HEK293T (cell line): ENCODE data around the gene TFF2.

ENCODE experiments used
- CTCF ChIA-PET: fragments of 350-600 bp; formaldehyde crosslinking; extraction: SDS; loops from one replicate; lab custom pipeline; 2021; ENCODE audit warnings: antibody characterized with exemption, inconsistent platforms; lab: Yijun Ruan, JAX
- POLR2A ChIA-PET: fragments of 350-600 bp; formaldehyde crosslinking; extraction: SDS; loops from one replicate; lab custom pipeline; 2020; ENCODE audit warnings: antibody characterized with exemption, inconsistent platforms; lab: Yijun Ruan, JAX
- DNase-seq: peaks from one replicate; pipeline ENCODE4 v3.0.0; 2012; ENCODE audit warnings: mixed read lengths; ENCODE audit errors: extremely low spot score
- ARNT ChIP-seq: fragments of 450-650 bp; IDR thresholded peaks from 2 replicates; pipeline ENCODE4 v1.6.1; 2017; ENCODE audit warnings: mild to moderate bottlenecking
- BHLHE40 ChIP-seq: fragments of 450-650 bp; IDR thresholded peaks from 2 replicates; pipeline ENCODE4 v1.6.1; 2016; ENCODE audit warnings: mild to moderate bottlenecking, moderate library complexity, borderline replicate concordance
- CTBP1 ChIP-seq: fragments of 450-650 bp; IDR thresholded peaks from 2 replicates; pipeline ENCODE4 v1.6.1; 2016; ENCODE audit warnings: borderline replicate concordance
- ELF4 ChIP-seq: fragments of 450-650 bp; IDR thresholded peaks from 2 replicates; pipeline ENCODE4 v1.6.1; 2017; ENCODE audit warnings: antibody characterized with exemption
- FOXA1 ChIP-seq: fragments of 450-650 bp; IDR thresholded peaks from 2 replicates; pipeline ENCODE4 v1.6.1; 2016; ENCODE audit warnings: mild to moderate bottlenecking
- FOXK2 ChIP-seq: fragments of 450-650 bp; IDR thresholded peaks from 2 replicates; pipeline ENCODE4 v1.6.1; 2016; ENCODE audit warnings: mild to moderate bottlenecking
- FOXM1 ChIP-seq: fragments of 450-650 bp; IDR thresholded peaks from 2 replicates; pipeline ENCODE4 v1.6.1; 2017; ENCODE audit warnings: mild to moderate bottlenecking, borderline replicate concordance
- HDGF ChIP-seq: fragments of 450-650 bp; IDR thresholded peaks from 2 replicates; pipeline ENCODE4 v1.6.1; 2017; ENCODE audit warnings: antibody characterized with exemption, borderline replicate concordance
- L3MBTL2 ChIP-seq: fragments of 450-650 bp; conservative IDR thresholded peaks from 2 replicates; pipeline ENCODE4 v1.6.1; 2016; ENCODE audit warnings: mild to moderate bottlenecking
- LEF1 ChIP-seq: fragments of 450-650 bp; IDR thresholded peaks from 2 replicates; pipeline ENCODE4 v1.6.1; 2017; ENCODE audit warnings: mild to moderate bottlenecking, borderline replicate concordance
- NFRKB ChIP-seq: fragments of 450-650 bp; IDR thresholded peaks from 2 replicates; pipeline ENCODE4 v1.6.1; 2016; ENCODE audit warnings: mild to moderate bottlenecking, moderate library complexity
- SP1 ChIP-seq: fragments of 450-650 bp; IDR thresholded peaks from 2 replicates; pipeline ENCODE4 v1.6.1; 2017
- SUZ12 ChIP-seq: fragments of 450-650 bp; IDR thresholded peaks from 2 replicates; pipeline ENCODE4 v1.6.1; 2016; ENCODE audit warnings: mild to moderate bottlenecking
- TARDBP ChIP-seq: fragments of 450-650 bp; IDR thresholded peaks from 2 replicates; pipeline ENCODE4 v1.6.1; 2016
- ZNF384 ChIP-seq: fragments of 450-650 bp; IDR thresholded peaks from 2 replicates; pipeline ENCODE4 v1.6.1; 2016
- TF ChIP-seq, protein P1 (sequence below): fragments of 450-650 bp; IDR thresholded peaks from 2 replicates; pipeline ENCODE4 v1.6.1; 2016

TFF2 gene

DNA sequence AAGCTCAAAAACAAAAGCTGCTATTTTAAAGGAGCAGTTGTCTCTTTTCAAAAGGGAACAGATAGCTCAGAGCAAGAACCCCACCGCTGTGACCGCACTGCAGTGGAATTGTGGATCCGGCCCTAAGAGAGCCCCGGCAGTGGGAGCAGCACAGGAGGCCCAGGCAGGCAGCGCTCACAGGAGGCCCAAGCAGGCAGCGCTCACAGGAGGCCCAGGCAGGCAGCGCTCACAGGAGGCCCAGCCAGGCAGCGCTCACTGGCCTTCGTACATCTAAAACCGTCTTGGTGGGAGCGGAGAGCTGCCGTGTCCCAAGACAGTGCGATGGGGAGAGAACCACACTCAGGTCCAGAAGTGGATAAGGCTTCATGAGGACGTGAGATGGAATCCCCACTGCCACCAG is 39.6 kb downstream of the TFF2 start:
- ChIA-PET POLR2A (no interaction called here), CTCF (interaction anchor here (1.2 to 1.5 kb wide), 3 partner anchors 10 to 32 kb away, joined by 4 read pairs; no protein-coding TSS in a partner anchor)
- no peak for DNase-seq
- no peak for TF ChIP-seq HDGF
- no peak for TF ChIP-seq L3MBTL2
- no peak for TF ChIP-seq ZNF384
- TF ChIP-seq CTBP1, result no peak
- TF ChIP-seq ELF4, result no peak
- TF ChIP-seq SP1, result no peak
- TF ChIP-seq TARDBP, result no peak
- TF ChIP-seq, protein P1, sequence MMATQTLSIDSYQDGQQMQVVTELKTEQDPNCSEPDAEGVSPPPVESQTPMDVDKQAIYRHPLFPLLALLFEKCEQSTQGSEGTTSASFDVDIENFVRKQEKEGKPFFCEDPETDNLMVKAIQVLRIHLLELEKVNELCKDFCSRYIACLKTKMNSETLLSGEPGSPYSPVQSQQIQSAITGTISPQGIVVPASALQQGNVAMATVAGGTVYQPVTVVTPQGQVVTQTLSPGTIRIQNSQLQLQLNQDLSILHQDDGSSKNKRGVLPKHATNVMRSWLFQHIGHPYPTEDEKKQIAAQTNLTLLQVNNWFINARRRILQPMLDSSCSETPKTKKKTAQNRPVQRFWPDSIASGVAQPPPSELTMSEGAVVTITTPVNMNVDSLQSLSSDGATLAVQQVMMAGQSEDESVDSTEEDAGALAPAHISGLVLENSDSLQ, result no peak
- no peak for TF ChIP-seq BHLHE40
- TF ChIP-seq SUZ12, result no peak
- TF ChIP-seq FOXM1, result no peak
- TF ChIP-seq FOXA1, result no peak
- no peak for TF ChIP-seq ARNT
- no peak for TF ChIP-seq FOXK2
- no peak for TF ChIP-seq NFRKB

DNA sequence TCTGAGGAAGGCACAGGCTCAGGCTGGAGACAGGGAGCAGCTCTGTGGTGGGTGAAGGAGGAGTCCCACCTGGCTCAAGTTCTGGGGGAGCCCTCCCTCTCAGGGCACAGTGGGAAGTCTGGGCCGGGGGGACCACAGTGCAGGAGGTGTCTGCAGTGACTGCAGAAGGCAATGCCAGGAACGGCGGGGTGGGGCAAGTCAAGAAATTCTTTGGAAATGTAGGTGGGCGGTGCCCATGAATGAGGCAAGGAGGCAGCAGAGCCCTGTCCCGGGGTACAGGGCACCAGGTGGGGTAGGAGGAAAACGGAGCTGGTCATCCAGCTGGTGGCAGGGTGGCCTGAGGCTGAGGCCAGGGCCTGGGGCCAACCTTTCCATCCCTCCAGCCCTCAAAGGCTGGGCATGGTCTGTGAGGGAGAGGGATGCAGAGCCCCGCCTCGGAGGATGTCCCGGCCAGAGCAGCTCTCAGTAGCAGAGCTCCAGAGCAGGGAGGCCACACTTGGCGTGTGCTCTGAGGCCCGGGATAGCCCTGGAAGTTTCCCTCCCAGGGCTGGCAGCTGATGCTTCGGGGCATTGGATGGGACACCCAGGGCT is 40.3 kb downstream of the TFF2 start:
- ChIA-PET CTCF (interaction anchor here (0.6 to 1.5 kb wide), 8 partner anchors 9 to 226 kb away, joined by 3 to 4 read pairs (median 4); no protein-coding TSS in a partner anchor), POLR2A (no interaction called here)
- TF ChIP-seq TARDBP, result no peak
- no peak for TF ChIP-seq L3MBTL2
- no peak for TF ChIP-seq ELF4
- TF ChIP-seq SP1, result no peak
- no peak for TF ChIP-seq FOXA1
- TF ChIP-seq BHLHE40, result no peak
- no peak for TF ChIP-seq FOXM1
- TF ChIP-seq CTBP1, result no peak
- no peak for TF ChIP-seq ZNF384
- TF ChIP-seq HDGF, result no peak
- no peak for TF ChIP-seq ARNT
- no peak for TF ChIP-seq SUZ12
- no peak for TF ChIP-seq LEF1
- no peak for TF ChIP-seq FOXK2
- no peak for TF ChIP-seq NFRKB
- TF ChIP-seq, protein P1, result no peak
- no peak for DNase-seq

DNA sequence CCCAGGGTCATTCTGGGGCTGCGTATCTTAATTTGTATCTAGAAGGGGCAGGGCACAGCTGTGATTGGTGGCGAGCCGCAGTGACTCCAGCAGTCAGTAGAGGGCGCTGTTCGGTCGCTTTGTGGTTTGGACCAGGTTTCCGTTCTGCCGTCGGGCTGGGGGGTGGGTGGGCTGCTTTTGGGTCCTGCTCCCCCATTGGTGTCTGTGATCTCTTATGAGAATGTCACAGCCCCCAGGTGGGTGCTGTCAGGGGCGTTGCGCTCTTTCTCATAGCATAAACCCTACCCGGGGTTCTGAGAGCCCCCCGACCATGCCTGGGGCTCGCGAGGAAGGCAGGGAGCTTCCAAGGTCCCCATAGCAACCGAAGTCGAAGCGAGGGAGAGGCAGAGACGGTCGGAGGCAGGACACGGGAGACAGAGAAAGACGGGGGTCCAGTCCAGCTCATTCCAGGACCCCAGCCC is 41.0 kb downstream of the TFF2 start:
- TF ChIP-seq, protein P1, result no peak
- TF ChIP-seq ZNF384, result no peak
- TF ChIP-seq CTBP1, result no peak
- TF ChIP-seq SUZ12, result no peak
- TF ChIP-seq L3MBTL2, result no peak
- no peak for TF ChIP-seq NFRKB
- TF ChIP-seq ELF4, result no peak
- no peak for TF ChIP-seq FOXA1
- no peak for TF ChIP-seq ARNT
- TF ChIP-seq BHLHE40, result no peak
- no peak for TF ChIP-seq FOXK2
- no peak for TF ChIP-seq TARDBP
- TF ChIP-seq LEF1, result no peak
- ChIA-PET CTCF (interaction anchor here (0.5 to 1.5 kb wide), 12 partner anchors 9 to 494 kb away, joined by 3 to 4 read pairs (median 3); no protein-coding TSS in a partner anchor), POLR2A (no interaction called here)
- DNase-seq, result peak; percentile 87

DNA sequence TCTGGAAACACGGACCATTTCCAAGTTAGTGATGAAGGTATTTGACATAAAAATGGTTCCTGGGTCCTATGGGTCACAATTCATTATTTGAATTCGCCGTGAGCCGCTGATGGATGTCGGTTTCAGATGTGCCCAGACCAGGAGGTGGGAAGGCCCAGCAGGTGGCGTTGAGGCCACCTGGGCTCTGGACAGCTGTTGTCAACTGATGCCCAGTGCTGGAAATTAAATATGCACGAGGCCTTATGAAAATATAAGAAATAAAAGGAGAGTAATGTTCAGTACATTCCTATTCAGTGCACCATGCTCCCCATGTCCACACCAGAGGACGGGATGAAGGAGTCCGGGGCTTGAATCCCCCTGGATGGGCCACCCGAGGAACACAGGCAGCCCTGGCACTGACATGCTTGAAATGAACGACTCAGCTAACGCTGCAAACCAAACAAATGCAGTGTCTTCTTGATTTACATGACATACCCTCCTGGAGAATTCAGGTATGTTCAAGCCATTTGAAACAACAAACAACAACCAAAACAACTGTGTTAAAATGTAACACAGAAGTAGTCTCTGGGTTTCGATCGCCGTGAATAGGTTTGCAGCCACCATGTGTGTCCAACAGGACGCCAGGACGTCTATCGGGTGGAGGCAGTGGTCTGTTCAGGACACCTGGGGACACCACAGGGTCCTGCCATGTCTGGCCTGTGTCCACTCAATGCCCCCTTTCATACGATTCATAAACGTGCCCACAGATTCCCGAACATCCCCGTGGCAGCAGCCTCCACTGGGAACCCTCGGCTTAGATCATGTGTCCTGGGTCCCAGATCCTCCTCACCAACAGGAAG is 41.7 kb downstream of the TFF2 start:
- no peak for TF ChIP-seq SUZ12
- no peak for TF ChIP-seq NFRKB
- TF ChIP-seq HDGF, result no peak
- TF ChIP-seq LEF1, result no peak
- no peak for TF ChIP-seq L3MBTL2
- no peak for TF ChIP-seq FOXA1
- TF ChIP-seq ARNT, result no peak
- TF ChIP-seq ZNF384, result no peak
- no peak for TF ChIP-seq FOXM1
- no peak for TF ChIP-seq TARDBP
- no peak for TF ChIP-seq ELF4
- TF ChIP-seq FOXK2, result no peak
- no peak for TF ChIP-seq CTBP1
- TF ChIP-seq SP1, result no peak
- TF ChIP-seq, protein P1, result no peak
- TF ChIP-seq BHLHE40, result no peak
- DNase-seq, result no peak
- ChIA-PET POLR2A (no interaction called here), CTCF (interaction anchor here (0.5 to 1.5 kb wide), 9 partner anchors 8 to 493 kb away, joined by 3 to 4 read pairs (median 3); no protein-coding TSS in a partner anchor)
